Fibroblast of lung (primary cell): Measurements from ENCODE around the gene CCDC69. TPM values are rescaled to one million over a fixed set of nuclear protein-coding genes. Genes with fewer than 3 reads are reported as not detected.

Experiments used
- DNase-seq, 2 donors: peaks; one replicate each; pipeline versions ENCODE4 v3.0.0 to v3.0.0-alpha.2; 2010; ENCODE audit warnings: low read depth in 2 of 2
- H2AFZ ChIP-seq: 2 replicates; pipeline ENCODE4 v1.5.1; 2012; ENCODE audit warnings: low read length, control low read depth, inconsistent platforms
- H3K27ac ChIP-seq: 2 replicates; pipeline ENCODE4 v1.5.1; 2011; ENCODE audit warnings: low read length, control low read depth; ENCODE audit not compliant: insufficient read depth
- H3K27me3 ChIP-seq: 2 replicates; pipeline ENCODE4 v1.5.1; 2011; ENCODE audit warnings: mild to moderate bottlenecking, low read length; ENCODE audit not compliant: control insufficient read depth, insufficient read depth
- H3K36me3 ChIP-seq: 2 replicates; pipeline ENCODE4 v1.5.1; 2011; ENCODE audit warnings: low read length; ENCODE audit not compliant: control insufficient read depth, insufficient read depth
- H3K4me1 ChIP-seq: 2 replicates; pipeline ENCODE4 v1.5.1; 2011; ENCODE audit warnings: low read length; ENCODE audit not compliant: control insufficient read depth, insufficient read depth; ENCODE audit errors: extremely low read depth
- H3K4me2 ChIP-seq: 2 replicates; pipeline ENCODE4 v1.5.1; 2011; ENCODE audit warnings: low read length, control low read depth; ENCODE audit not compliant: insufficient read depth; ENCODE audit errors: extremely low read depth
- H3K4me3 ChIP-seq, 4 experiments: fragments of 200-600 bp in 1 of 4; sonication (generic) in 1 of 4; replicated peaks in 1 of 4; 2 replicates each; pipeline ENCODE4 v1.5.1; 2011 to 2016; ENCODE audit warnings: low read length in 4 of 4, low read depth in 3 of 4, mild to moderate bottlenecking in 3 of 4, control low read depth in 2 of 4, inconsistent platforms in 1 of 4, mixed read lengths in 1 of 4; ENCODE audit not compliant: insufficient read depth in 1 of 4; ENCODE audit errors: control extremely low read depth in 1 of 4
- H3K79me2 ChIP-seq: 2 replicates; pipeline ENCODE4 v1.5.1; 2012; ENCODE audit warnings: mild to moderate bottlenecking, low read length, inconsistent platforms; ENCODE audit not compliant: control insufficient read depth, insufficient read depth
- H3K9ac ChIP-seq: 2 replicates; pipeline ENCODE4 v1.5.1; 2011; ENCODE audit warnings: mild to moderate bottlenecking, low read length, control low read depth; ENCODE audit not compliant: insufficient read depth
- H3K9me3 ChIP-seq: 2 replicates; pipeline ENCODE4 v1.5.1; 2012; ENCODE audit warnings: low read depth, low read length; ENCODE audit not compliant: control insufficient read depth, insufficient read depth
- H4K20me1 ChIP-seq: 2 replicates; pipeline ENCODE4 v1.5.1; 2011; ENCODE audit warnings: low read length; ENCODE audit not compliant: control insufficient read depth, insufficient read depth; ENCODE audit errors: extremely low read depth
- EZH2 ChIP-seq: IDR thresholded peaks from 2 replicates; pipeline ENCODE4 v1.5.1; 2012; ENCODE audit warnings: low read length, control low read depth, mild to moderate bottlenecking; ENCODE audit errors: missing control alignments
- polyA plus RNA-seq, 2 donors: library from polyadenylated mRNA; depleted of rRNA in 1 of 2; stranded (reverse) in 1 of 2; unstranded in 1 of 2; fragments of >200 nt; gene quantifications; 2 replicates each; pipeline ENCODE4 v1.2.1, GENCODE V29; 2011 to 2012; ENCODE audit warnings: missing spikeins in 1 of 2
- total RNA-seq: library from RNA; depleted of rRNA; stranded (reverse); fragments of >200 nt; gene quantifications from 2 replicates; pipeline ENCODE4 v1.2.1, GENCODE V29; 2014
- TF ChIP-seq, protein P1 (sequence below), 2 donors: IDR thresholded peaks in 1 of 2; conservative IDR thresholded peaks in 1 of 2; 1 replicate in 1 of 2; 2 replicates in 1 of 2; pipeline ENCODE4 v1.5.1; 2011 to 2012; ENCODE audit warnings: low read length in 2 of 2, control low read depth in 1 of 2, inconsistent platforms in 1 of 2, low read depth in 1 of 2, mild to moderate bottlenecking in 1 of 2

The CCDC69 gene
- total and polyA plus RNA-seq, 2 donors (not counting 1 experiment from before 2014, with no cell fraction given): 1.5 to 4.0 TPM

- DNase-seq: no peak
- Histone ChIP-seq H2AFZ (no peak overlapping the region), H3K4me1 (no peaks in the 10 kb centered on the region), H3K4me3 (no peak overlapping the region), H3K4me2 (no peak overlapping the region), H3K36me3 (no peaks in the 10 kb centered on the region), H3K27ac (no peak overlapping the region), H3K9me3 (no peaks in the 10 kb centered on the region), H3K79me2 (no peaks in the 10 kb centered on the region), H3K27me3 (no peaks in the 10 kb centered on the region), H4K20me1 (no peaks in the 10 kb centered on the region), H3K9ac (no peak overlapping the region)
- TF ChIP-seq, protein P1, sequence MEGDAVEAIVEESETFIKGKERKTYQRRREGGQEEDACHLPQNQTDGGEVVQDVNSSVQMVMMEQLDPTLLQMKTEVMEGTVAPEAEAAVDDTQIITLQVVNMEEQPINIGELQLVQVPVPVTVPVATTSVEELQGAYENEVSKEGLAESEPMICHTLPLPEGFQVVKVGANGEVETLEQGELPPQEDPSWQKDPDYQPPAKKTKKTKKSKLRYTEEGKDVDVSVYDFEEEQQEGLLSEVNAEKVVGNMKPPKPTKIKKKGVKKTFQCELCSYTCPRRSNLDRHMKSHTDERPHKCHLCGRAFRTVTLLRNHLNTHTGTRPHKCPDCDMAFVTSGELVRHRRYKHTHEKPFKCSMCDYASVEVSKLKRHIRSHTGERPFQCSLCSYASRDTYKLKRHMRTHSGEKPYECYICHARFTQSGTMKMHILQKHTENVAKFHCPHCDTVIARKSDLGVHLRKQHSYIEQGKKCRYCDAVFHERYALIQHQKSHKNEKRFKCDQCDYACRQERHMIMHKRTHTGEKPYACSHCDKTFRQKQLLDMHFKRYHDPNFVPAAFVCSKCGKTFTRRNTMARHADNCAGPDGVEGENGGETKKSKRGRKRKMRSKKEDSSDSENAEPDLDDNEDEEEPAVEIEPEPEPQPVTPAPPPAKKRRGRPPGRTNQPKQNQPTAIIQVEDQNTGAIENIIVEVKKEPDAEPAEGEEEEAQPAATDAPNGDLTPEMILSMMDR (conservative IDR thresholded peaks at IDR 0.05 in 1 of 2, IDR thresholded peaks at IDR 0.05 in 1 of 2; ENCODE audit: low read depth in 1 of 2, low read length in 2 of 2): no peak
- no peak for TF ChIP-seq EZH2
Measured at GRCh38 chr5:151167022-151167421, 56.9 kb downstream of the CCDC69 start.

GRCh38 chr5:151164687-151165392 lies 59.1 kb downstream of the CCDC69 start:
- Histone ChIP-seq H3K4me3 (no peak overlapping the region), H3K4me1 (no peaks in the 10 kb centered on the region), H3K9ac (no peak overlapping the region), H4K20me1 (no peaks in the 10 kb centered on the region), H3K27ac (no peak overlapping the region), H3K4me2 (no peak overlapping the region), H3K27me3 (no peaks in the 10 kb centered on the region), H2AFZ (no peak overlapping the region), H3K79me2 (no peaks in the 10 kb centered on the region), H3K9me3 (no peaks in the 10 kb centered on the region), H3K36me3 (no peaks in the 10 kb centered on the region)
- peak; percentile 58 to 84 for DNase-seq
- TF ChIP-seq, protein P1 (conservative IDR thresholded peaks at IDR 0.05 in 1 of 2, IDR thresholded peaks at IDR 0.05 in 1 of 2; ENCODE audit: low read depth in 1 of 2, low read length in 2 of 2): peak; percentile 92 to 95
- TF ChIP-seq EZH2: no peak

- no peaks in the 10 kb centered on the region for H3K9me3 ChIP-seq
- peak in 1 of 2 donors; percentile 37 for DNase-seq
- TF ChIP-seq, protein P1 (conservative IDR thresholded peaks at IDR 0.05 in 1 of 2, IDR thresholded peaks at IDR 0.05 in 1 of 2; ENCODE audit: low read depth in 1 of 2, low read length in 2 of 2): no peak
- no peak for TF ChIP-seq EZH2
- no peaks in the 10 kb centered on the region for H3K4me1 ChIP-seq
- no peaks in the 10 kb centered on the region for H3K27me3 ChIP-seq
- no peaks in the 10 kb centered on the region for H3K36me3 ChIP-seq
- H3K4me2 ChIP-seq: no peak overlapping the region
- no peak overlapping the region for H3K4me3 ChIP-seq
- H2AFZ ChIP-seq: no peak overlapping the region
- H3K9ac ChIP-seq: no peak overlapping the region
- H3K79me2 ChIP-seq: no peaks in the 10 kb centered on the region
- H3K27ac ChIP-seq: no peak overlapping the region
- H4K20me1 ChIP-seq: no peaks in the 10 kb centered on the region
Measured at GRCh38 chr5:151162776-151163175, 61.1 kb downstream of the CCDC69 start.
